T-helper 1 cell treated with Interleukin-12 subunit alpha and Interleukin-12 subunit beta and Interleukin-4 antibody, amounts not matched to agents 30 μg/mL and 1 μg/mL, for 36 hours (primary cell): ENCODE measurements around the gene PI3.

Experiments used
- H3K27ac Mint-ChIP-seq: one replicate; pipeline ENCODE4 v1.8.0; 2021; ENCODE audit warnings: mild to moderate bottlenecking, mixed read lengths
- H3K27me3 Mint-ChIP-seq: one replicate; pipeline ENCODE4 v1.8.0; 2021; ENCODE audit warnings: low read depth, mixed read lengths
- H3K36me3 Mint-ChIP-seq: one replicate; pipeline ENCODE4 v1.8.0; 2021; ENCODE audit warnings: low read depth, mixed read lengths
- H3K4me1 Mint-ChIP-seq: one replicate; pipeline ENCODE4 v1.8.0; 2021; ENCODE audit warnings: low read depth, mixed read lengths
- H3K4me3 Mint-ChIP-seq: one replicate; pipeline ENCODE4 v1.8.0; 2021; ENCODE audit warnings: mild to moderate bottlenecking, moderate library complexity, mixed read lengths
- H3K9me3 Mint-ChIP-seq: one replicate; pipeline ENCODE4 v1.8.0; 2021; ENCODE audit warnings: mixed read lengths

The PI3 gene

GRCh38 chr20:45163083-45163803, 11.5 kb upstream of the PI3 start:
- H3K4me3 Mint-ChIP-seq = no peak overlapping the region
- peaks cover 39% of the 10 kb centered on the region for H3K9me3 Mint-ChIP-seq
- peaks cover 52% of the 10 kb centered on the region for H3K27me3 Mint-ChIP-seq
- H3K27ac Mint-ChIP-seq = no peak overlapping the region
- H3K36me3 Mint-ChIP-seq = no peaks in the 10 kb centered on the region
- H3K4me1 Mint-ChIP-seq = no peaks in the 10 kb centered on the region

GRCh38 chr20:45164906-45165305, 9.8 kb upstream of the PI3 start:
- Mint-ChIP-seq H3K9me3 (peaks cover 30% of the 10 kb centered on the region), H3K4me1 (no peaks in the 10 kb centered on the region), H3K36me3 (no peaks in the 10 kb centered on the region), H3K27ac (no peak overlapping the region), H3K4me3 (no peak overlapping the region), H3K27me3 (peaks cover 43% of the 10 kb centered on the region)

GRCh38 chr20:45173522-45173921, 1.2 kb upstream of the PI3 start:
- H3K9me3 Mint-ChIP-seq = no peaks in the 10 kb centered on the region
- no peaks in the 10 kb centered on the region for H3K4me1 Mint-ChIP-seq
- no peak overlapping the region for H3K27ac Mint-ChIP-seq
- peaks cover 20% of the 10 kb centered on the region for H3K27me3 Mint-ChIP-seq
- no peak overlapping the region for H3K4me3 Mint-ChIP-seq
- H3K36me3 Mint-ChIP-seq = no peaks in the 10 kb centered on the region

GRCh38 chr20:45176526-45177267, 2.0 kb downstream of the PI3 start:
- H3K9me3 Mint-ChIP-seq = no peaks in the 10 kb centered on the region
- H3K36me3 Mint-ChIP-seq = no peaks in the 10 kb centered on the region
- no peak overlapping the region for H3K27ac Mint-ChIP-seq
- H3K27me3 Mint-ChIP-seq = peaks cover 15% of the 10 kb centered on the region
- no peak overlapping the region for H3K4me3 Mint-ChIP-seq
- peaks cover 3% of the 10 kb centered on the region for H3K4me1 Mint-ChIP-seq

- no peaks in the 10 kb centered on the region for H3K9me3 Mint-ChIP-seq
- peaks cover 3% of the 10 kb centered on the region for H3K4me1 Mint-ChIP-seq
- H3K27me3 Mint-ChIP-seq = peaks cover 6% of the 10 kb centered on the region
- no peak overlapping the region for H3K27ac Mint-ChIP-seq
- H3K4me3 Mint-ChIP-seq = no peak overlapping the region
- H3K36me3 Mint-ChIP-seq = no peaks in the 10 kb centered on the region
These were observed 4.5 kb downstream of the PI3 start for GRCh38 chr20:45179166-45179565.

GRCh38 chr20:45181639-45182038, 6.9 kb downstream of the PI3 start:
- no peak overlapping the region for H3K4me3 Mint-ChIP-seq
- peaks cover 18% of the 10 kb centered on the region for H3K27me3 Mint-ChIP-seq
- no peak overlapping the region for H3K27ac Mint-ChIP-seq
- no peaks in the 10 kb centered on the region for H3K36me3 Mint-ChIP-seq
- H3K4me1 Mint-ChIP-seq = peaks cover 3% of the 10 kb centered on the region
- H3K9me3 Mint-ChIP-seq = no peaks in the 10 kb centered on the region

- Mint-ChIP-seq H3K9me3 (no peaks in the 10 kb centered on the region), H3K4me1 (peaks cover 3% of the 10 kb centered on the region), H3K36me3 (no peaks in the 10 kb centered on the region), H3K27ac (no peak overlapping the region), H3K27me3 (peaks cover 20% of the 10 kb centered on the region), H3K4me3 (no peak overlapping the region)
These were observed 8.4 kb downstream of the PI3 start for GRCh38 chr20:45183084-45183483.

GRCh38 chr20:45187693-45188092, 13.0 kb downstream of the PI3 start:
- no peaks in the 10 kb centered on the region for H3K36me3 Mint-ChIP-seq
- no peak overlapping the region for H3K27ac Mint-ChIP-seq
- no peak overlapping the region for H3K4me3 Mint-ChIP-seq
- no peaks in the 10 kb centered on the region for H3K4me1 Mint-ChIP-seq
- no peaks in the 10 kb centered on the region for H3K9me3 Mint-ChIP-seq
- peaks cover 21% of the 10 kb centered on the region for H3K27me3 Mint-ChIP-seq

GRCh38 chr20:45189067-45189609, 14.4 kb downstream of the PI3 start:
- Mint-ChIP-seq H3K9me3 (no peaks in the 10 kb centered on the region), H3K4me1 (no peaks in the 10 kb centered on the region), H3K27me3 (peaks cover 22% of the 10 kb centered on the region), H3K36me3 (no peaks in the 10 kb centered on the region), H3K27ac (no peak overlapping the region), H3K4me3 (no peak overlapping the region)

- no peaks in the 10 kb centered on the region for H3K9me3 Mint-ChIP-seq
- H3K36me3 Mint-ChIP-seq = no peaks in the 10 kb centered on the region
- no peaks in the 10 kb centered on the region for H3K4me1 Mint-ChIP-seq
- H3K4me3 Mint-ChIP-seq = no peak overlapping the region
- no peak overlapping the region for H3K27ac Mint-ChIP-seq
- H3K27me3 Mint-ChIP-seq = peaks cover 18% of the 10 kb centered on the region
These were observed 15.2 kb downstream of the PI3 start for GRCh38 chr20:45189861-45190260.

- no peak overlapping the region for H3K4me3 Mint-ChIP-seq
- H3K9me3 Mint-ChIP-seq = no peaks in the 10 kb centered on the region
- peaks cover 9% of the 10 kb centered on the region for H3K27me3 Mint-ChIP-seq
- H3K36me3 Mint-ChIP-seq = no peaks in the 10 kb centered on the region
- H3K27ac Mint-ChIP-seq = no peak overlapping the region
- no peaks in the 10 kb centered on the region for H3K4me1 Mint-ChIP-seq
These were observed 17.2 kb downstream of the PI3 start for GRCh38 chr20:45191926-45192325.

GRCh38 chr20:45193331-45193730, 18.6 kb downstream of the PI3 start:
- Mint-ChIP-seq H3K4me3 (no peak overlapping the region), H3K27ac (no peak overlapping the region), H3K27me3 (peaks cover 9% of the 10 kb centered on the region), H3K36me3 (no peaks in the 10 kb centered on the region), H3K4me1 (no peaks in the 10 kb centered on the region), H3K9me3 (no peaks in the 10 kb centered on the region)

GRCh38 chr20:45206725-45207124, 32.0 kb downstream of the PI3 start, which contains the start of gene SEMG1:
TSS of gene SEMG1 (plus strand) at chr20:45207033. CDS start at chr20:45207054, 21 bp downstream.
- Mint-ChIP-seq H3K9me3 (no peaks in the 10 kb centered on the region), H3K27me3 (peaks cover 33% of the 10 kb centered on the region), H3K36me3 (no peaks in the 10 kb centered on the region), H3K27ac (no peak within 1 kb of the TSS), H3K4me1 (no peaks in the 10 kb centered on the region), H3K4me3 (no peak within 1 kb of the TSS)

- no peaks in the 10 kb centered on the region for H3K36me3 Mint-ChIP-seq
- H3K27ac Mint-ChIP-seq = no peak overlapping the region
- H3K4me3 Mint-ChIP-seq = no peak overlapping the region
- H3K4me1 Mint-ChIP-seq = no peaks in the 10 kb centered on the region
- H3K27me3 Mint-ChIP-seq = peaks cover 33% of the 10 kb centered on the region
- no peaks in the 10 kb centered on the region for H3K9me3 Mint-ChIP-seq
These were observed 35.2 kb downstream of the PI3 start for GRCh38 chr20:45209924-45210323.
